Mucosa of descending colon (tissue), 3 donors: ENCODE results near the gene LINC01488. TPM values are rescaled to one million over a fixed set of nuclear protein-coding genes. Genes with fewer than 3 reads are reported as not detected.
A peak's percentile ranks its signal among the peaks of the same experiment; 100 is the strongest.

ENCODE experiments used
- ATAC-seq: fragments of 200-7000 bp; cut with Tn5 transposase; one replicate; pipeline ENCODE4 v1.9.1; 2020; ENCODE audit warnings: mild to moderate bottlenecking, moderate library complexity
- DNase-seq, 3 donors: peaks; one replicate each; pipeline ENCODE4 v3.0.0-alpha.2; 2020
- H3K36me3 ChIP-seq: fragments of 200-600 bp; one replicate; pipeline ENCODE4 v1.8.0; 2021; ENCODE audit warnings: low read depth, mild to moderate bottlenecking
- H3K4me1 ChIP-seq: fragments of 200-600 bp; one replicate; pipeline ENCODE4 v1.8.0; 2021; ENCODE audit warnings: low read depth, mild to moderate bottlenecking
- H3K4me3 ChIP-seq: fragments of 200-600 bp; one replicate; pipeline ENCODE4 v1.8.0; 2021; ENCODE audit warnings: mild to moderate bottlenecking
- H3K9me3 ChIP-seq: fragments of 200-600 bp; one replicate; pipeline ENCODE4 v1.8.0; 2021; ENCODE audit warnings: mild to moderate bottlenecking
- intact Hi-C, 2 donors: fragments of 100-400 bp; cut with DNase I in 1 of 2; cut with micrococcal nuclease in 1 of 2; formaldehyde crosslinking; loops; one replicate each; pipeline versions ENCODE4 v1.11.0 to v1.11.1; 2022; cut with DNase I, micrococcal nuclease
- total RNA-seq, 3 donors: library from RNA; stranded (reverse); fragmentation: NEBNext Ultra II Directional in 2 of 3; extraction: Animal tissue kit (Norgen Biotek cat#: 25700) in 2 of 3; gene quantifications; one replicate each; pipeline versions ENCODE4 v1.2.1 to v1.2.4, GENCODE V29; 2021 to 2023
- TF ChIP-seq, protein P1 (sequence below): fragments of 200-600 bp; IDR thresholded peaks from one replicate; pipeline ENCODE4 v1.8.0; 2022; ENCODE audit warnings: antibody characterized with exemption, mild to moderate bottlenecking
- donor health status: DM: no; HTN: no; CAD: no; lungs with moderate emphysema.
- donor health status: DM: no; HTN: no; CAD: no.
- donor health status: DM: no; HTN: yes; CAD: no.

The LINC01488 gene
- total RNA-seq, 3 donors from 2014 or later: not detected

DNA sequence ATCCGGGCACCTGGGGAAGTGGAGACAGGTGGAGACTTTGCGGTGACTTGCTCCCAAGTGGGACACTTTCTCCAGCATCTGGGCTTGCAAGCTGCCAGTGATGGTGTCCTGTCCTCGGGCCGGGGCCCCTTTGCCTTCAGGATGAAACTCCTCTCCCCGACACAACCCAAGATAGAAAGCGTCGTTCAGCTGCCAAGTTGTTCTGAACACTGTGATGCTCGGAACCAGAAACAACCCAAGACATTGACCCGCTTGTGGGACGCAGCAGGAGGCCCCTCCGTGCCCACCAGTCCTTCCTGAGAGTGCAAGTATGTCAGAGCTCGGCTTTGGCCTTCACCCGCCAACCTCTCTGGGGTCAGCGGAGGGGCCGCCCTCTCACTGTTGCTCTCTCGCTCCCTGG is 31.3 kb downstream of the LINC01488 start:
- Histone ChIP-seq H3K4me3 (no peak overlapping the region), H3K36me3 (no peaks in the 10 kb centered on the region), H3K4me1 (no peaks in the 10 kb centered on the region), H3K9me3 (no peaks in the 10 kb centered on the region)
- ATAC-seq: no peak
- TF ChIP-seq, protein P1, sequence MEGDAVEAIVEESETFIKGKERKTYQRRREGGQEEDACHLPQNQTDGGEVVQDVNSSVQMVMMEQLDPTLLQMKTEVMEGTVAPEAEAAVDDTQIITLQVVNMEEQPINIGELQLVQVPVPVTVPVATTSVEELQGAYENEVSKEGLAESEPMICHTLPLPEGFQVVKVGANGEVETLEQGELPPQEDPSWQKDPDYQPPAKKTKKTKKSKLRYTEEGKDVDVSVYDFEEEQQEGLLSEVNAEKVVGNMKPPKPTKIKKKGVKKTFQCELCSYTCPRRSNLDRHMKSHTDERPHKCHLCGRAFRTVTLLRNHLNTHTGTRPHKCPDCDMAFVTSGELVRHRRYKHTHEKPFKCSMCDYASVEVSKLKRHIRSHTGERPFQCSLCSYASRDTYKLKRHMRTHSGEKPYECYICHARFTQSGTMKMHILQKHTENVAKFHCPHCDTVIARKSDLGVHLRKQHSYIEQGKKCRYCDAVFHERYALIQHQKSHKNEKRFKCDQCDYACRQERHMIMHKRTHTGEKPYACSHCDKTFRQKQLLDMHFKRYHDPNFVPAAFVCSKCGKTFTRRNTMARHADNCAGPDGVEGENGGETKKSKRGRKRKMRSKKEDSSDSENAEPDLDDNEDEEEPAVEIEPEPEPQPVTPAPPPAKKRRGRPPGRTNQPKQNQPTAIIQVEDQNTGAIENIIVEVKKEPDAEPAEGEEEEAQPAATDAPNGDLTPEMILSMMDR: no peak
- DNase-seq: peak in 1 of 3 donors; percentile 14
- intact Hi-C loops: no loop called here

DNA sequence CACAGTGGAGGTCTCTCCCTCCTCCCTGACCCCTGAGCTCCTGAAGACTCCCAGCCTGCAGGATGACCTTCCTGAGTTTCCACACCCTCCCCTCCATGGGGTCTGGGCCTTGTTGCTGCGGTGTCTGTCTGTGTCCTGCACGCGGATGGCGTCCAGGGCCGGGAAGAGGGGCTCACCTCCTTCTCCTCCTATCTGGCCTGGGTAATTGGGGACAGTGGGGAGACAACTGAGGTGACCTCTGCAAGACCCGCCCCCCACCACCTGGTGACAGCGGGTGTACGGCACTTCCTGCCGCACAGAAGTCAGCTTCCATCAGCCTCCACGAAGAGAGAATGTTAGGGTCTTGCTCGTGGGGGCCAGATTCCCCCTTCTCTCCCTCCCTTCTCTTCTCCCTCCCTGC is 31.7 kb downstream of the LINC01488 start:
- H3K36me3 ChIP-seq: no peaks in the 10 kb centered on the region
- TF ChIP-seq, protein P1: no peak
- H3K9me3 ChIP-seq: no peaks in the 10 kb centered on the region
- intact Hi-C loops: no loop called here
- DNase-seq: peak in 1 of 3 donors; percentile 5
- ATAC-seq: no peak
- no peaks in the 10 kb centered on the region for H3K4me1 ChIP-seq
- no peak overlapping the region for H3K4me3 ChIP-seq

DNA sequence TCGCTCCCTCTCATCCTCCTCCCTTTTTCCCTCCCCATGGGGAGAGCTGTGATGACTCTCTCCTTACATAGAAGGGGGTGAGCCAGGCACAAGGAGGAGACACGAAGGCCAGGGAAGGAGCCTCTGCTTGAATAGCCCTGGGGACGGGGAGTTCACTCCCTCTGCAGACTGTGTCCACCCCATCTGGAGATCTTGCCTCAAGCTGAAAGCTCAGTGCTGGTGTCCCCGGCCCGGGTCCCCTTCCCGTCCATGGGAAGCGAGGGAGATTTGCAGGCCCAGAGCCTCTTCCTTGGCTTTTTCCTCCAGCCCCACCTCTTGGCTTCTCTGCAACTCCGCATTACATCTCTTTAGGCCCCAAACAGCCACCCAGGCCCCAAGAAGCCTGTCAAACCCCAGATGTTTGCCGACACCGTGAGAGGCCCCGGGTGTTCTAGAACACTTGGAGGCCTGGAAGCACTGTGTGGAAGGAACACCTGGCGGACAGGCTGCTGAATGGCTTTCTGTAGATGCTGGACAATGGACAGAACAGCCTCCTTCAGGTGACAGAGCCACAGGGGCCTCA is 32.3 kb downstream of the LINC01488 start:
- Histone ChIP-seq H3K36me3 (no peaks in the 10 kb centered on the region), H3K9me3 (no peaks in the 10 kb centered on the region), H3K4me3 (no peak overlapping the region), H3K4me1 (no peaks in the 10 kb centered on the region)
- TF ChIP-seq, protein P1: no peak
- intact Hi-C loops: no loop called here
- DNase-seq (peak in 1 of 3 donors; percentile 14), ATAC-seq (no peak)

DNA sequence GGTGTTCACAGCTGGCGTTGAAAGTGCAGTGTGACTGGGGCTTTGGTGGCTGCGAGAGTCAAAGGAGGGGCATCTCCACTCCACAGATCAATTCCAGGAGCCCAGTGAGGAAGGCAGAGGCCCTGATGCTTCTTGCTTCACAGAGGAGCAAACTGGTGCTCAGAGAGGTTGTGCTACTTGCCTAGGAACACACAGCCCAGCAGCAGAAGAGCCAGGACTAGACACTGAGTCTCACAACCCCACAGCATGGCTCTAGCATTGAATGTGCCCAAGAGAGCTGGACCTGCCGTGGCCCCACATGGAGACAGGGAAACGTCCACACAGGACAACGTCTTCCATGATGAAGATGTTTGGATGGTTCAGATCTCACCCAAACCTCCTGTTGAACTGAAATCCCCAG is 33.3 kb downstream of the LINC01488 start:
- Histone ChIP-seq H3K36me3 (no peaks in the 10 kb centered on the region), H3K4me1 (no peaks in the 10 kb centered on the region), H3K9me3 (no peaks in the 10 kb centered on the region), H3K4me3 (no peak overlapping the region)
- intact Hi-C loops: no loop called here
- ATAC-seq: no peak
- DNase-seq: no peak
- TF ChIP-seq, protein P1: no peak

DNA sequence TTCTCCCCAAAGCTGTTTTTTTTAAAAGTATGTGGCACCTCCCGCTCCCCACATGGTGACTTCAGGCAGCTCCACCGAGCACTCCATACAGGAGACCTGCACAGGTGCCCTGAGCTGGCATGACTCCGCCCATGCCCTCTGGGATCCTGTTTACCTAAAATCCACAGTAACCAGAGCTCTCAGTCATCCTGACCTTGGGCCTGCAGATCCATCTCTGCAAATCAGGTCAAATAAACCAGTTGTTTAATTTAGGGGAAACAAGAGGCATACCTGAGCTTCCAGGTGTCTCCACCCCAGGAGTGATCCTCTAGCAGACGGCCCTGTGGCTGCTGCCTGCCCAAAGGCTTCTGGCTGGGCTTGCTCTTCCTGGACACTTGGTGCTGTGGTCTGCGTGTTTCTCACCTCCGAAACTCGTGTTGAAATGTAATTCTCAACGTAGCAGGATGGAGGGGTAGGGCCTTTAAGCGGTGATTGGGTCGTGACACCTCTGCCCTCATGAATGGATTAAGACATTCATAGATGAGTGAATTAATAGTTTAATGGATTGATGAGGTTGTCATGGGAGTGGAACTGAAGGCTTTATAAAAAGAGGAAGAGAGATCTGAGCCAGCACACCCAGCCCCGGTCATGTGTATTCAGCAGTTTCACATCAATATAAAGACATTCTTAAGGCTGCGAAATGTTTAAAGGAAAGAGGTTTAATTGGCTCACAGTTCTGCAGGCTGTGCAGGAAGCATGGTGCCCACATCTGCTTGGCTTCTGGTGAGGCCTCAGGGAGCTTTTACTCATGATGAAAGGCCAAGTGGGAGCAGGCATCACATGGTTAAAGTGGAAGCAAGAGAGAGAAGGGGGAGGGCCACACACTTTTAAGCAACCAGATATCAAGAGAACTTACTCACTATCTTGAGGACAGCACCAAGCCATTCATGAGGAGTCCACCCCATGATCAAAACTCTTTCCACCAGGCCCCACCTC is 34.1 kb downstream of the LINC01488 start:
- peak in 1 of 3 donors; percentile 14 for DNase-seq
- H3K36me3 ChIP-seq: no peaks in the 10 kb centered on the region
- H3K4me1 ChIP-seq: no peaks in the 10 kb centered on the region
- no peak overlapping the region for H3K4me3 ChIP-seq
- no peaks in the 10 kb centered on the region for H3K9me3 ChIP-seq
- no peak for ATAC-seq
- TF ChIP-seq, protein P1: no peak
- intact Hi-C loops: no loop called here
